SU-DHL-6 (cell line): ENCODE results near the gene TDRD15.

ENCODE experiments used
- EZH2phosphoT487 ChIP-seq: fragments of 200-600 bp; sonication (generic), shearing (Covaris generic); conservative IDR thresholded peaks from 2 replicates; pipeline ENCODE4 v1.6.1; 2018; ENCODE audit warnings: mild to moderate bottlenecking, antibody characterized with exemption, low read length, moderate library complexity, mixed read lengths
- TF ChIP-seq, protein P1 (sequence below): fragments of 200-600 bp; sonication (generic); IDR thresholded peaks from one replicate; pipeline ENCODE4 v1.5.1; 2017; ENCODE audit warnings: antibody characterized with exemption, mild to moderate bottlenecking, low read length, moderate library complexity; ENCODE audit not compliant: insufficient read depth, poor library complexity, severe bottlenecking

DNA sequence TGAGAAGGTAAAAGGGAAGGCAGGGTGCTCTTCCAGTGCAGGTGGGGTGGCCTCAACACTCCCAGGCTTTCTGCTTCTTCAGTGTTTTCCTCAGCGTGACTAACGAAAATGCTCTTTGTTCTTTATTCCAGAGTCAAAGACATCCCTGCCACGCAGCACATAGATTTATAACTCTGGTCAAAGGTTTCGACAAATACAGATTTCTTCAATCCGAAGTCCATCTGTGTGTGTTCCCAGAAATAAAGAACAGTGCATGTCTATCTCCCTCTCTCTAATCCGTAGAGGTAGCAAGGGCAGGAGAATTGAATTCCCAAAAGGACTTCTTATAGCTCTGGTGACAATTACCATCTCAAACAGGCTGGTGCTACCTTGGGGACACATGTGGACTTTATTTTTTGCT lies 26.4 kb upstream of the TDRD15 start:
- TF ChIP-seq, protein P1, sequence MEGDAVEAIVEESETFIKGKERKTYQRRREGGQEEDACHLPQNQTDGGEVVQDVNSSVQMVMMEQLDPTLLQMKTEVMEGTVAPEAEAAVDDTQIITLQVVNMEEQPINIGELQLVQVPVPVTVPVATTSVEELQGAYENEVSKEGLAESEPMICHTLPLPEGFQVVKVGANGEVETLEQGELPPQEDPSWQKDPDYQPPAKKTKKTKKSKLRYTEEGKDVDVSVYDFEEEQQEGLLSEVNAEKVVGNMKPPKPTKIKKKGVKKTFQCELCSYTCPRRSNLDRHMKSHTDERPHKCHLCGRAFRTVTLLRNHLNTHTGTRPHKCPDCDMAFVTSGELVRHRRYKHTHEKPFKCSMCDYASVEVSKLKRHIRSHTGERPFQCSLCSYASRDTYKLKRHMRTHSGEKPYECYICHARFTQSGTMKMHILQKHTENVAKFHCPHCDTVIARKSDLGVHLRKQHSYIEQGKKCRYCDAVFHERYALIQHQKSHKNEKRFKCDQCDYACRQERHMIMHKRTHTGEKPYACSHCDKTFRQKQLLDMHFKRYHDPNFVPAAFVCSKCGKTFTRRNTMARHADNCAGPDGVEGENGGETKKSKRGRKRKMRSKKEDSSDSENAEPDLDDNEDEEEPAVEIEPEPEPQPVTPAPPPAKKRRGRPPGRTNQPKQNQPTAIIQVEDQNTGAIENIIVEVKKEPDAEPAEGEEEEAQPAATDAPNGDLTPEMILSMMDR: no peak
- no peak for TF ChIP-seq EZH2phosphoT487
